ENCODE data around the gene TTYH3. TPM values are rescaled to one million over a fixed set of nuclear protein-coding genes. Genes with fewer than 3 reads are reported as not detected.

Gene TTYH3
- total RNA-seq, 3 donors from 2014 or later (not counting 1 experiment from before 2014, with no cell fraction given), result 38.3 to 47.1 (median 42.4) TPM

GRCh38 chr7:2627258-2628129 is 4.3 kb upstream of the TTYH3 start:
- H3K4me1 Mint-ChIP-seq, result peaks cover 5 to 10% of the 10 kb centered on the region in 2 donors
- no peaks in the 10 kb centered on the region for H3K27me3 ChIP-seq (ENCODE audit: control insufficient read depth, insufficient read depth, low read length)
- DNase-seq, result no peak
- TF ChIP-seq CTCF (IDR thresholded peaks at IDR 0.05), result no peak
- no peaks in the 10 kb centered on the region for H3K36me3 ChIP-seq (ENCODE audit: control insufficient read depth, insufficient read depth, low read length)
- no peaks in the 10 kb centered on the region for H3K27me3 Mint-ChIP-seq (ENCODE audit: low read depth in 2 of 2)
- no peaks in the 10 kb centered on the region for H3K9me3 ChIP-seq (ENCODE audit: control insufficient read depth, insufficient read depth, low read length)
- H3K36me3 Mint-ChIP-seq, result no peaks in the 10 kb centered on the region
- no peak overlapping the region for H3K27ac ChIP-seq (ENCODE audit: low read length)
- H3K4me3 Mint-ChIP-seq, result no peak overlapping the region
- peaks cover 10% of the 10 kb centered on the region for H3K4me1 ChIP-seq (ENCODE audit: control insufficient read depth, insufficient read depth, low read length)
- no peaks in the 10 kb centered on the region for H3K9me3 Mint-ChIP-seq
- no peak overlapping the region for H3K27ac Mint-ChIP-seq
- 86% methylated on average over 8 of the region's 9 CpGs for WGBS (ENCODE audit: insufficient coverage)
- no peak for ATAC-seq
- no peak overlapping the region for H3K4me3 ChIP-seq (ENCODE audit: low read length)
- intact Hi-C loops (cut with micrococcal nuclease), result no loop called here

GRCh38 chr7:2628130-2628482 is 3.7 kb upstream of the TTYH3 start:
- H3K4me1 ChIP-seq (ENCODE audit: control insufficient read depth, insufficient read depth, low read length), result peaks cover 16% of the 10 kb centered on the region
- Mint-ChIP-seq H3K36me3 (no peaks in the 10 kb centered on the region), H3K9me3 (no peaks in the 10 kb centered on the region), H3K27me3 (ENCODE audit: low read depth in 2 of 2) (no peaks in the 10 kb centered on the region), H3K4me1 (peaks cover 5 to 16% of the 10 kb centered on the region in 2 donors), H3K27ac (no peak overlapping the region), H3K4me3 (no peak overlapping the region)
- intact Hi-C loops (cut with micrococcal nuclease), result no loop called here
- no peaks in the 10 kb centered on the region for H3K27me3 ChIP-seq (ENCODE audit: control insufficient read depth, insufficient read depth, low read length)
- H3K4me3 ChIP-seq (ENCODE audit: low read length), result no peak overlapping the region
- H3K36me3 ChIP-seq (ENCODE audit: control insufficient read depth, insufficient read depth, low read length), result no peaks in the 10 kb centered on the region
- 88% methylated on average over 12 of the region's 12 CpGs for WGBS (ENCODE audit: insufficient coverage)
- no peaks in the 10 kb centered on the region for H3K9me3 ChIP-seq (ENCODE audit: control insufficient read depth, insufficient read depth, low read length)
- no peak for DNase-seq
- no peak for TF ChIP-seq CTCF (IDR thresholded peaks at IDR 0.05)
- H3K27ac ChIP-seq (ENCODE audit: low read length), result no peak overlapping the region
- ATAC-seq, result no peak

GRCh38 chr7:2628891-2629290 is 2.9 kb upstream of the TTYH3 start:
- ATAC-seq (no peak), DNase-seq (no peak)
- 97% methylated on average over 7 of the region's 7 CpGs for WGBS (ENCODE audit: insufficient coverage)
- Mint-ChIP-seq H3K4me1 (peaks cover 7 to 23% of the 10 kb centered on the region in 2 donors), H3K9me3 (no peaks in the 10 kb centered on the region), H3K27ac (no peak overlapping the region), H3K36me3 (no peaks in the 10 kb centered on the region), H3K27me3 (ENCODE audit: low read depth in 2 of 2) (no peaks in the 10 kb centered on the region), H3K4me3 (no peak overlapping the region)
- Histone ChIP-seq H3K4me1 (ENCODE audit: control insufficient read depth, insufficient read depth, low read length) (peaks cover 24% of the 10 kb centered on the region), H3K9me3 (ENCODE audit: control insufficient read depth, insufficient read depth, low read length) (no peaks in the 10 kb centered on the region), H3K27ac (ENCODE audit: low read length) (no peak overlapping the region), H3K4me3 (ENCODE audit: low read length) (no peak overlapping the region), H3K36me3 (ENCODE audit: control insufficient read depth, insufficient read depth, low read length) (no peaks in the 10 kb centered on the region), H3K27me3 (ENCODE audit: control insufficient read depth, insufficient read depth, low read length) (no peaks in the 10 kb centered on the region)
- intact Hi-C loops (cut with micrococcal nuclease), result no loop called here
- no peak for TF ChIP-seq CTCF (IDR thresholded peaks at IDR 0.05)
